ENCODE measurements around the gene ZNF431.
"Not testable (repeated sequence)": the region's sequence is repeated elsewhere in the genome, so short reads cannot be mapped to it uniquely, and the experiment has no call there.

ZNF431 gene
- 67.7 reads per million, percentile 75 among the genes with 10 or more reads in this experiment for total RNA-seq

GRCh38 chr19:21141787-21142464 is at the start of gene ZNF431:
TSS of gene ZNF431 (plus strand) at chr19:21142040. CDS start at chr19:21142184, 144 bp downstream.
- DNase-seq = peak; percentile 84

GRCh38 chr19:21092109-21092508 is 49.7 kb upstream of the ZNF431 start:
- DNase-seq = no peak

DNA sequence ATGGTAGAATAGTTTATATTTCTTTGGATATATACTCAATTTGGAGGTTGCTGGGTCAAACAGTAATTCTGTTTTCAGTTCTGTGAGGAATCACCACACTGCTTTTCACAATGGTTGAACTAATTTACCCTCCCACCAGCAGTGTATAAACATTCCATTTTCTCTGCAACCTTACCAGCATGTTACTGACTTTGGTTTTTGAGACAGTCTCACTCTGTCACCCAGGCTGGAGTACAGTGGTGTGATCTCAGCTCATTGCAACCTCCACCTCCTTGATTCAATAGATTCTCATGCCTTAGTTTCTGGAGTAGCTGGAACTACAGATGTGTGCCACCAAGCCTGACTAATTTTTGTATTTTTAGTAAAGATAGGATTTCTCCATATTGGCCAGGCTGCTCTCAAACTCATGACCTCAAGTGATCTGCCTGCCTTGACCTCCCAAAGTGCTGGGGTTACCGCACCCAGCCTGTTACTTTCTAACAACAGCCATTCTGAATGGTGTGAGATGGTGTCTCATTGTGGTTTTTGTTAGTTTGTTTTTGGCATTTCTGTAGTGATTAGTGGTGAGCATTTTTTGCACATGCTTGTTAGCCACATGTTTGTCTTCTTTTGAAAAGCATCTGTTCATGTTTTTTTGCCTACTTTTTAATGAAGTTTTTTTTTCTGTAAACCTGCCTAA is 47.4 kb upstream of the ZNF431 start:
- no peak for DNase-seq

GRCh38 chr19:21098291-21098690 is 43.5 kb upstream of the ZNF431 start:
- no peak for DNase-seq

DNA sequence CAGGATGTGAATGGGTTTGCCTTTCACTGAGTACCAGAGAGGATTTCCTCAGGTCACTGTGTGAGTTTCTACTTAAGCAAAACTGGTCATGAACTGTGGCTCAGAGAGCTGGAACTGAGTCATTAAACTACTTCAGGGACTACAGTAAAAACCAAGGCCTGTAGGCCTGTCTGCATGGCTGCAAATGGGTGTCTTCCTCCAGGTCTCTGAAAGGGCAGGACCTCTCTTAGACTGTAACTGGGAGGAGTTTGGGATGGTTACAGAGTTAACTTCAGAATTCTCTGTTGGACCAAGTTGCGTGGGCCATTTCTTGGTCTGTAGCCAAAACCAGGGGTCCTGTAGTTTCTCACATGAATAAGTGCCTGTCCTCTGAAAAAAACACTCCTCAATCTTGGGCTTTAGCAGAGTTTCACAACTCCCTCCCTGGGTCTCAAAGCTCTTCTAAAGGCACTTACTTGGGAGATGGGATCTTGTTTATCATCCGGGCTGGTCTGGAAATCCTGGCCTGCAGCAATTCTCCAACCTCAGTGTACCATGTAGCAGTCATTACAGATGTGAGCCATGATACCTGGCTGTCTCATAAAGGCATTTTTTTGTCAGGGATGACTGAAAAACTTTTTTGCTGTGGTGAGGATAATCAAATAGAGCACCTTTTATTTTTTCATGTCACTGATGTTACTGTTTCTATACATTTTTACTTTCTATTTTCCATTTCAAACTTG is 40.2 kb upstream of the ZNF431 start:
- no peak for DNase-seq

- no peak for DNase-seq
Measured at GRCh38 chr19:21109116-21109515, 32.7 kb upstream of the ZNF431 start.

GRCh38 chr19:21110183-21110582 is 31.7 kb upstream of the ZNF431 start:
- no peak for DNase-seq

GRCh38 chr19:21115430-21115829 is 26.4 kb upstream of the ZNF431 start:
- DNase-seq = no peak

DNA sequence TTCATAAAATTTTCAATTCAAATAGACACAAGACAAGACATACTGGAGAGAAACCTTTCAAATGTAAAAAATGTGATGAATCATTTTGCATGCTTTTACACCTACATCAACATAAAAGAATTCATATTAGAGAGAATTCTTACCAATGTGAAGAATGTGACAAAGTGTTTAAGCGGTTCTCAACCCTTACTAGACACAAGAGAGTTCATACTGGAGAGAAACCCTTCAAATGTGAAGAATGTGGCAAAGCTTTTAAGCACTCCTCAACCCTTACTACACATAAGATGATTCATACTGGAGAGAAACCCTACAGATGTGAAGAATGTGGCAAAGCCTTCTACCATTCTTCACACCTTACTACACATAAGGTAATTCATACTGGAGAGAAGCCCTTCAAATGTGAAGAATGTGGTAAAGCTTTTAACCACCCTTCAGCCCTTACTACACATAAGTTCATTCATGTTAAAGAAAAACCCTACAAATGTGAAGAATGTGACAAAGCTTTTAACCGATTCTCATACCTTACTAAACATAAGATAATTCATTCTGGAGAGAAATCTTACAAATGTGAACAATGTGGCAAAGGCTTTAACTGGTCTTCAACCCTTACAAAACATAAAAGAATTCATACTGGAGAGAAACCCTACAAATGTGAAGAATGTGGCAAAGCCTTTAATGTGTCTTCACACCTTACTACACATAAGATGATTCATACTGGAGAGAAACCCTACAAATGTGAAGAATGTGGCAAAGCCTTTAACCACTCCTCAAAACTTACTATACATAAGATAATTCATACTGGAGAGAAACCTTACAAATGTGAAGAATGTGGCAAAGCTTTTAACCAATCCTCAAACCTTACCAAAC is 24.6 kb upstream of the ZNF431 start:
- DNase-seq = no peak

DNA sequence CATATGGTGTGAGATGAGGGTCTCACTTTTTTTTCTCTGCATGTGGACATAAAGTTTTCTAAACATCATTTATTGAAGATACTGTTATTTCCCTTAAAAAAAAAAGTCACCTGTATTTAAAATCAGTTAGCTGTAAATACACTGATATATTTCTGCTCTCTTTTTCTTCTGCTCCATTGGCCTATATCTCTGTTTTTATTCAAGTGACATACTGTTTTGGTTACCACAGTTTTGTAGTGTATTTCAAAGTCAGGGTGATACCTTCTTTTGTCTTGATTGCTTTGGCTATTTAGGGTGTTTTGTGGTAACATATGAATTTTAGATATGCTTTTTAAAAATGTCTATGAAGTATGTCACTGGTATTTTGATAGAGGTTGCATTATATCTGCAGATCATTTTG is 15.8 kb upstream of the ZNF431 start:
- DNase-seq = no peak

DNA sequence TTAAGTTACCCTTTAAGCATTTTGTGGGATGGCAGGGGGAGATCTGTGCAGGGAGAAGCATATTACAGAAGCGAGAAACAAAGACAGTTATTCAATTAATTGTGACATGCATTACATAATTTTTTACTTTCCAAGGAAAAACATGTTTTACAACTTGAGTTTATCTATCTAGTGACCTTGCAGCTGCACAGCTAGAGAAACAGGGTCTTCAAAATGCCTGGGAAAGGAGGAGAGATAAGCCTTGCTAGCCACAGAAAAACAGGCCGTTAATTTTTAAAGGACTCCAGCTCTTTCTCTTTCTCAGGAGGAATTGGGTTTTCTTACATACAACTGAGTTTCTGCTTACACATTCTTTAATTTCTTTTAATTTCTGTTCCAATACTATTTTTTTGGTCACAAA is 14.8 kb upstream of the ZNF431 start:
- DNase-seq = no peak

GRCh38 chr19:21127898-21128297 is 13.9 kb upstream of the ZNF431 start:
- DNase-seq = no peak

DNA sequence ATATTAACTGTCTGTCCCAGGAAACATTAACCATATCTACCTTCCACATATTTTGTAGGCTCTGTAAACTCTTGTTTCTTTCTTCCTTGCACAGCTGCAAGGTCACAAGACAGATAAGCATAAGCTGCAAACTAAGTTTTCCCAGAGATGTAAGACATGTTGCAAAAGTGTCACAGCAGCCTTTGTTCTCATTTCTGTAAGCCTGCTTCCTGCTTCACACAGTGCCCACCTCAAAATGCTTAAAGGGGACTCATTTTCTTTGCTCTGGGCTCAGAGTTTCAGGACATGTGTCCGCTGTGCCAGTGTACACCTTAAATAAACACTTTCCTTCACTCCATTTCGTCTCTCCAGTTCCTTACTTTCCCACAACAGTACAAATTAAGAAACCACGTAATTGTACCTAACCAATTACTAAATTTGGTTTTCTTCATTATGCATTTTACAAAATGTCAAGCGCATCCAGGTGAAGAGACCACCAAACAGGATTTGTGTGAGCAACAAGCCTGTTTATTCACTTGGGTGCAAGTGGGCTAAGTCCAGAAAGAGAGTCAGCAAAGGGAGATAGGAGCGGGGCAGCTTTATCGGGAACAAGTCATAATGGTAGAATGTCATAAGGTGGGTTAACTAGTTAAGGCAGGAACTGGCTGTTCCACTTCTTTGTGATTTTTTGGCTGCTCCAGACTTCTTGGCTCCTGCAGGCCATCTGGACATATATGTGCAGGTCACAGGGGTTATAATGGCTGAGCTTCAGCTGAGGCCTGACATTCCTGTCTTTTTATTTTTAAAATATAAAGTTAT is 12.7 kb upstream of the ZNF431 start:
- DNase-seq = no peak

- no peak for DNase-seq
Measured at GRCh38 chr19:21130097-21130775, 11.6 kb upstream of the ZNF431 start.

DNA sequence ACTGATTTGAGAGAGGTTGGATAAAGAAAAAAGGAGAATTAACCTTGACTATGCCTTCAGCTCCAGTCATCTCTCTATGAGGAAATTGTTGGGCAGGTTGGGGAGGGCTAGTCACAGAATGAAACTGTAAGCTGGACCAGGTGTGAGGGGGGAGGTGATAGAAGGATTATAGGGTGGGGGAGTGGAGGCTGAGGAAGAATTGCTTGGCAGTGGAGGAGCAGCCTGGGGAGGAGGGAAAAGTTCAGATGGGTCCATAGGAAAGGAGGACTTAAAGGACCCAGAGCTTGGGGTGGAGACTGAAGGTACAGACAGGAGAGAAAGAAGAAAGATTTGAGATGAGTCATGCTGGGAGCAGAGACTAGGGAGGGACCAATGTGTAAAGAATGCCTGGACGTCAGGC is 8.2 kb upstream of the ZNF431 start:
- DNase-seq = no peak

DNA sequence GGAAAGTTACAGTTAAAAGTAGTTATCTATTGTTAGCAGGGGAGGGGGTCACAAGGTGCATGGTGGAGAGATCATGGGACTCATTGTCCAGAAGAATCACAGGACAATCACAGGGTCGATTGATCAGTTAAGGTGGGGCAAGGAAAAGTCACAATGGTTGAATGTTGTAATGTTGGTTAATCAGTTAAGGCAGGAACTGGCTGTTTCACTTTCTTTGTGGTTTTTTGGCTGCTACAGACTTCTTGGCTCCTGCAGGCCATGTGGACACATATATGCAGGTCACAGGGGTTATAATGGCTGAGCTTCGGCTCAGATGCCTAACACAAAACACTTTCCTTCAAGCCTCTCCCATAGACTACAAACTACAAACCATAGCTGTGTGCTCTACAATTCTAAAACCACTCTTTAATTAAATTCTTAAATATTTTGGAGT is 6.9 kb upstream of the ZNF431 start:
- no peak for DNase-seq

DNA sequence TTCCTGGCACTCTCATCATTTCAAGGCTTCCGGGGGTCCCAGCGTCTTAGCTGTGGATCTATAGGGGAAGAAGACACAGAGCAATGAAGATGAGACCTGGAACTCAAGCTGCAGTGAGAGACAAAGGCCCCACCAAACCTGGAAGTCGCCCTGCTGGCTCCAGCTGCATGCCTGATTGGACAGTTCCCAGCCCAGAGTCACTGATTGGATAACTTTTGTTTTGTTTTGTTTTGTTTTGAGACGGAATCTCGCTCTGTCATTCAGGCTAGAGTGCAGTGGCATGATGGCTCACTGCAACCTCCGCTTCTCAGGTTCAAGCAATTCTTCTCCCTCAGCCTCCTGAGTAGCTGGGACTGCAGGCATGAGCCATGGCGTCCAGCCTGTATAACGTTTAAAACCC is 6.4 kb upstream of the ZNF431 start:
- DNase-seq = no peak

- DNase-seq = no peak
Measured at GRCh38 chr19:21138130-21138529, 3.7 kb upstream of the ZNF431 start.

GRCh38 chr19:21141006-21141405 is 834 bp upstream of the ZNF431 start:
- DNase-seq = not testable (repeated sequence)

DNA sequence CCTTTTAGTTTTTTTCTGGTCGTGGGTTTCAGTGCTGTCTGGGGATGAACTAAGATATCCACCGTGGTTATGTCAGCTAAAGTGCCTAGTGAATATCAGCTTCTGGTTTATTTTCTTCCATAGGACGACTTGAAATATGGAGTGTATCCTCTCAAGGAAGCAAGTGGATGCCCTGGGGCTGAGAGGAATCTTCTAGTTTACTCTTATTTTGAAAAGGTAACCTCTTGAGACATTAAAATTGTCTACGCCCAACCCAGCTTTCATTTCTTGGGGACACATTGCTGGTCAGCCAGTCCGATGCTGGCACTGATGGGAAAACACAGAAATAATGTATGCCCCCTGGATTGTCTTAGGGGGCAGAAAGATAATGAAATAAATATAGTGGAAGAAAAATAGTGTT is 1.6 kb downstream of the ZNF431 start:
- DNase-seq = no peak

DNA sequence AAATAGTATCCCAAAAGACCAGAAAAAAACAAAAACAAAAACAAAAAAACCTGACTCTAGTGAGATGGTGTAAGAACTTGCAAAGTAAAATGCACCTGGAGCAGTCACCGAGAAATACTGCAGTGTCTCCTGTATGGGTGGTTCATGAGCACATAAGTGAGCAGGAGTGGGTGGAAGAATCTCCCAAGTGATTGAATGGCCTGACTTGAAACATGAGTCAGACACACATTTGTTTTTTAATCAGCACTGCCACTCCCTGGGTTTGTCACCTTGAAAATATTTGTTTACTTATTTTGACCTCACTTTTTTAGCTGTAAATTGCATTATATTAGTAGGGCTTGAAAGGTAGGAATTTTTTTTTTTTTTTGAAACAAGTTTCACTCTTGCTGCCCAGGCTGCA is 2.0 kb downstream of the ZNF431 start:
- DNase-seq = no peak

Data from effector CD4-positive, alpha-beta T cell (primary cell).